ENCODE data around the gene CLDN6.
A peak's percentile ranks its signal among the peaks of the same experiment; 100 is the strongest.

Gene CLDN6

GRCh38 chr16:3030222-3031212 lies 12.5 kb upstream of the CLDN6 start:
- no peak overlapping the region for H3K4me3 ChIP-seq (ENCODE audit: insufficient read length, low read depth)
- no peak for DNase-seq (ENCODE audit: low read depth, low spot score)
- no peaks in the 10 kb centered on the region for H3K9me3 ChIP-seq (ENCODE audit: insufficient read depth, low read length)
- H3K4me1 ChIP-seq (ENCODE audit: insufficient read depth, insufficient read length), result peaks cover 30% of the 10 kb centered on the region
- peak overlapping the region; percentile 52 for H3K9ac ChIP-seq (ENCODE audit: insufficient read length, low read depth)
- peaks cover 30% of the 10 kb centered on the region for H3K27me3 ChIP-seq (ENCODE audit: insufficient read depth, insufficient read length)
- peaks cover 25% of the 10 kb centered on the region for H3K36me3 ChIP-seq (ENCODE audit: insufficient read depth, insufficient read length, low read length)
- no peak for TF ChIP-seq SUZ12 (IDR thresholded peaks at IDR 0.05; ENCODE audit: extremely low read depth, insufficient read depth, insufficient read length)
- TF ChIP-seq YY1 (IDR thresholded peaks at IDR 0.05; ENCODE audit: insufficient read depth, insufficient read length), result no peak
- TF ChIP-seq ZNF274 (IDR thresholded peaks at IDR 0.05; ENCODE audit: low read depth, low read length), result no peak

- H3K4me3 ChIP-seq (ENCODE audit: insufficient read length, low read depth), result no peak overlapping the region
- peaks cover 30% of the 10 kb centered on the region for H3K4me1 ChIP-seq (ENCODE audit: insufficient read depth, insufficient read length)
- H3K27me3 ChIP-seq (ENCODE audit: insufficient read depth, insufficient read length), result peaks cover 22% of the 10 kb centered on the region
- no peaks in the 10 kb centered on the region for H3K9me3 ChIP-seq (ENCODE audit: insufficient read depth, low read length)
- DNase-seq (ENCODE audit: low read depth, low spot score), result no peak
- TF ChIP-seq ZNF274 (IDR thresholded peaks at IDR 0.05; ENCODE audit: low read depth, low read length) (no peak), SUZ12 (IDR thresholded peaks at IDR 0.05; ENCODE audit: extremely low read depth, insufficient read depth, insufficient read length) (no peak), YY1 (IDR thresholded peaks at IDR 0.05; ENCODE audit: insufficient read depth, insufficient read length) (no peak)
- peaks cover 29% of the 10 kb centered on the region for H3K36me3 ChIP-seq (ENCODE audit: insufficient read depth, insufficient read length, low read length)
- no peak overlapping the region for H3K9ac ChIP-seq (ENCODE audit: insufficient read length, low read depth)
These were observed 11.7 kb upstream of the CLDN6 start for GRCh38 chr16:3029491-3030221.

DNA sequence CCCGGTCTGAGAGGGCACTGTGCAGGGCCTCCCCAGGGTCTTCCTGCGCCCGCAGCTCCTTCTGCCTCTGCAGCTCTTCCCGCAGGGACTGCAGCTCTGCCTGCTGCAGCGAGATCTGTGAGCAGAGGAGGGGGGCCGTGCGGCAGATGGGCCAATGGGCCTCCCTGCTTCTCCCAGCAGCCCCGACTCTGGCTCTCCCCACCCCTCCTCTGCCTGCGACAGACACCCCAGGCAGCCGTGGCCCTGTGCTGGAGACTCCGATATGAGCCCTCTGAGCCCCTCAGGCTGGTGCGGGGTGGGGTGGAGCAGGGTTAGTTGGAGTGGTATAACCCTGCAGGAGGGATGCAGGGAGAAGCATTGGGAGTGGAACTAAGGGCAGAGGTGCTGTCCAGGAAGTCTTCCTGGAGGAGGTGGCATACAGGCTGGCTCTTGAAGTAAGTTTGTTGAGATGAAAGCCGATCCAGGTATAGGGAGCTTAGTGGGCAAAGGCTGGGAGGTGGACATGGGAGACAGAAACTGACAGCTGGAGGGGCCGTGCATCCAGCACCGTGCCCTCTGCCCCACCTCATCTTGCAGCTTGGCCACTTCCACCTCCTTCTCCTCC lies 10.8 kb upstream of the CLDN6 start:
- no peak for DNase-seq (ENCODE audit: low read depth, low spot score)
- Histone ChIP-seq H3K9ac (ENCODE audit: insufficient read length, low read depth) (peak overlapping the region; percentile 66), H3K36me3 (ENCODE audit: insufficient read depth, insufficient read length, low read length) (peaks cover 29% of the 10 kb centered on the region), H3K4me1 (ENCODE audit: insufficient read depth, insufficient read length) (peaks cover 30% of the 10 kb centered on the region), H3K9me3 (ENCODE audit: insufficient read depth, low read length) (no peaks in the 10 kb centered on the region), H3K4me3 (ENCODE audit: insufficient read length, low read depth) (no peak overlapping the region), H3K27me3 (ENCODE audit: insufficient read depth, insufficient read length) (peaks cover 14% of the 10 kb centered on the region)
- TF ChIP-seq ZNF274 (IDR thresholded peaks at IDR 0.05; ENCODE audit: low read depth, low read length) (no peak), SUZ12 (IDR thresholded peaks at IDR 0.05; ENCODE audit: extremely low read depth, insufficient read depth, insufficient read length) (no peak)

GRCh38 chr16:3027983-3028715 lies 10.2 kb upstream of the CLDN6 start:
- Histone ChIP-seq H3K9me3 (ENCODE audit: insufficient read depth, low read length) (no peaks in the 10 kb centered on the region), H3K4me3 (ENCODE audit: insufficient read length, low read depth) (no peak overlapping the region), H3K9ac (ENCODE audit: insufficient read length, low read depth) (peak overlapping the region; percentile 66), H3K36me3 (ENCODE audit: insufficient read depth, insufficient read length, low read length) (peaks cover 32% of the 10 kb centered on the region), H3K27me3 (ENCODE audit: insufficient read depth, insufficient read length) (peaks cover 10% of the 10 kb centered on the region), H3K4me1 (ENCODE audit: insufficient read depth, insufficient read length) (peaks cover 30% of the 10 kb centered on the region)
- TF ChIP-seq ZNF274 (IDR thresholded peaks at IDR 0.05; ENCODE audit: low read depth, low read length) (no peak), YY1 (IDR thresholded peaks at IDR 0.05; ENCODE audit: insufficient read depth, insufficient read length) (no peak), SUZ12 (IDR thresholded peaks at IDR 0.05; ENCODE audit: extremely low read depth, insufficient read depth, insufficient read length) (no peak)
- DNase-seq (ENCODE audit: low read depth, low spot score), result no peak

GRCh38 chr16:3027489-3027795 lies 9.5 kb upstream of the CLDN6 start:
- H3K4me1 ChIP-seq (ENCODE audit: insufficient read depth, insufficient read length), result peaks cover 31% of the 10 kb centered on the region
- H3K4me3 ChIP-seq (ENCODE audit: insufficient read length, low read depth), result no peak overlapping the region
- H3K27me3 ChIP-seq (ENCODE audit: insufficient read depth, insufficient read length), result peaks cover 10% of the 10 kb centered on the region
- TF ChIP-seq ZNF274 (IDR thresholded peaks at IDR 0.05; ENCODE audit: low read depth, low read length) (no peak), YY1 (IDR thresholded peaks at IDR 0.05; ENCODE audit: insufficient read depth, insufficient read length) (no peak), SUZ12 (IDR thresholded peaks at IDR 0.05; ENCODE audit: extremely low read depth, insufficient read depth, insufficient read length) (no peak)
- DNase-seq (ENCODE audit: low read depth, low spot score), result no peak
- no peaks in the 10 kb centered on the region for H3K9me3 ChIP-seq (ENCODE audit: insufficient read depth, low read length)
- peaks cover 38% of the 10 kb centered on the region for H3K36me3 ChIP-seq (ENCODE audit: insufficient read depth, insufficient read length, low read length)
- H3K9ac ChIP-seq (ENCODE audit: insufficient read length, low read depth), result peak overlapping the region; percentile 54

DNA sequence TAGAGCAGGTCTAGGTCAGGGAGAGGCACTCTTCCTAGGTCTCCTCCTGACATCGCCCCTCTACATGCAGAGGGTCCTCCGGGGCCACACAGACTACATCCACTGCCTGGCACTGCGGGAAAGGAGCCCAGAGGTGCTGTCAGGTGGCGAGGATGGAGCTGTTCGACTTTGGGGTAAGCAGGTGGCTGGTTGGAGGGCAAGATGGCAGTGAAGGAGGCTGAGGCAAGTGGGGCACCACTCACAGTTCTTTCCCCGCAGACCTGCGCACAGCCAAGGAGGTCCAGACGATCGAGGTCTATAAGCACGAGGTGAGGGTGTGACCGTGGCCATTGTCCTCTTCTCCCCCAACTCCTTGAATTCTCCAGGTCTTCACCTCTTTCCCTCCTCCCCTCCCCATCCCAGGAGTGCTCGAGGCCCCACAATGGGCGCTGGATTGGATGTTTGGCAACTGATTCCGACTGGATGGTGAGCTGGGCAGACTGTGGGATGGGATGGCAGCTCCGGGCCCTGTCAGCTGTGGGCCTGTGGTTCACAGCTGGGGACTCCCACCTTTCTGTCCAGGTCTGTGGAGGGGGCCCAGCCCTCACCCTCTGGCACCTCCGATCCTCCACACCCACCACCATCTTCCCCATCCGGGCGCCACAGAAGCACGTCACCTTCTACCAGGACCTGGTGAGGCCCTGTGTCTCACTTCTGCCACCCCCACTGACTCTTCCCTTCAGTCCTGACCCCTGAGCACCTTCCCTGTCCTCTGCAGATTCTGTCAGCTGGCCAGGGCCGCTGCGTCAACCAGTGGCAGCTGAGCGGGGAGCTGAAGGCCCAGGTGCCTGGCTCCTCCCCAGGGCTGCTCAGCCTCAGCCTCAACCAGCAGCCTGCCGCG lies 8.9 kb upstream of the CLDN6 start:
- Histone ChIP-seq H3K9me3 (ENCODE audit: insufficient read depth, low read length) (no peaks in the 10 kb centered on the region), H3K4me3 (ENCODE audit: insufficient read length, low read depth) (no peak overlapping the region), H3K4me1 (ENCODE audit: insufficient read depth, insufficient read length) (peaks cover 28% of the 10 kb centered on the region), H3K9ac (ENCODE audit: insufficient read length, low read depth) (peak overlapping the region; percentile 54), H3K36me3 (ENCODE audit: insufficient read depth, insufficient read length, low read length) (peaks cover 43% of the 10 kb centered on the region), H3K27me3 (ENCODE audit: insufficient read depth, insufficient read length) (peaks cover 7% of the 10 kb centered on the region)
- no peak for DNase-seq (ENCODE audit: low read depth, low spot score)
- TF ChIP-seq SUZ12 (IDR thresholded peaks at IDR 0.05; ENCODE audit: extremely low read depth, insufficient read depth, insufficient read length) (no peak), ZNF274 (IDR thresholded peaks at IDR 0.05; ENCODE audit: low read depth, low read length) (no peak), YY1 (IDR thresholded peaks at IDR 0.05; ENCODE audit: insufficient read depth, insufficient read length) (no peak)

All from NT2/D1 (cell line).